Tibial artery (tissue), 4 donors: ENCODE results near the gene RAPGEF1.
A peak's percentile ranks its signal among the peaks of the same experiment; 100 is the strongest.
"Not testable (repeated sequence)": the region's sequence is repeated elsewhere in the genome, so short reads cannot be mapped to it uniquely, and the experiment has no call there.

Experiments
- DNase-seq, 2 donors: peaks; one replicate each; pipeline ENCODE4 v3.0.0-alpha.2; 2019
- H3K27ac ChIP-seq, 2 donors: fragments of 200-600 bp; sonication (generic) in 1 of 2; 1 replicate in 1 of 2; 2 replicates in 1 of 2; pipeline ENCODE4 v1.5.1; 2018 to 2019; ENCODE audit warnings: mild to moderate bottlenecking in 1 of 2
- H3K27me3 ChIP-seq, 2 donors: fragments of 200-600 bp; sonication (generic) in 1 of 2; one replicate each; pipeline versions ENCODE4 v1.5.1 to v1.6.0; 2016 to 2019
- H3K36me3 ChIP-seq, 3 donors: fragments of 200-600 bp; sonication (generic) in 2 of 3; one replicate each; pipeline ENCODE4 v1.5.1; 2016 to 2019; ENCODE audit warnings: mild to moderate bottlenecking in 2 of 3
- H3K4me1 ChIP-seq, 4 donors: fragments of 200-600 bp; sonication (generic) in 2 of 4; 1 replicate in 3 of 4; 2 replicates in 1 of 4; pipeline ENCODE4 v1.5.1; 2016 to 2019
- H3K4me3 ChIP-seq, 2 donors: fragments of 200-600 bp; sonication (generic) in 1 of 2; 1 replicate in 1 of 2; 2 replicates in 1 of 2; pipeline ENCODE4 v1.5.1; 2018 to 2019; ENCODE audit warnings: mild to moderate bottlenecking in 2 of 2
- H3K9me3 ChIP-seq, 3 donors: fragments of 200-600 bp; sonication (generic) in 1 of 3; one replicate each; pipeline ENCODE4 v1.5.1; 2016 to 2019
- CTCF ChIP-seq, 2 experiments: fragments of 200-600 bp in 1 of 2; fragments of 450-650 bp in 1 of 2; IDR thresholded peaks; one replicate each; pipeline ENCODE4 v1.5.1; 2017 to 2019; ENCODE audit warnings: antibody characterized with exemption in 2 of 2, mild to moderate bottlenecking in 1 of 2, moderate library complexity in 1 of 2
- intact Hi-C: fragments of 100-400 bp; cut with DNase I; formaldehyde crosslinking; loops from one replicate; pipeline ENCODE4 v1.15.0; 2023; ENCODE audit warnings: low total_unique reads

The RAPGEF1 gene

GRCh38 chr9:131666774-131667173, 73.1 kb downstream of the RAPGEF1 start:
- Histone ChIP-seq H3K4me1 (peaks cover 10 to 58% (median 43%) of the 10 kb centered on the region in 4 donors), H3K27me3 (no peaks in the 10 kb centered on the region), H3K27ac (peak overlapping the region in 1 of 2 donors; percentile 89), H3K36me3 (no peaks in the 10 kb centered on the region), H3K4me3 (no peak overlapping the region), H3K9me3 (no peaks in the 10 kb centered on the region)
- no peak for DNase-seq
- TF ChIP-seq CTCF (IDR thresholded peaks at IDR 0.05): no peak
- intact Hi-C loops: no loop called here

- H3K27me3 ChIP-seq: no peaks in the 10 kb centered on the region
- no peak for TF ChIP-seq CTCF (IDR thresholded peaks at IDR 0.05)
- DNase-seq: no peak
- no peaks in the 10 kb centered on the region for H3K36me3 ChIP-seq
- H3K27ac ChIP-seq: no peak overlapping the region
- H3K4me3 ChIP-seq: no peak overlapping the region
- peaks cover 10 to 51% (median 38%) of the 10 kb centered on the region in 4 donors for H3K4me1 ChIP-seq
- H3K9me3 ChIP-seq: no peaks in the 10 kb centered on the region
- intact Hi-C loops: no loop called here
Measured at GRCh38 chr9:131666029-131666428, 73.8 kb downstream of the RAPGEF1 start.

- DNase-seq: no peak
- no peak overlapping the region for H3K4me3 ChIP-seq
- intact Hi-C loops: no loop called here
- no peaks in the 10 kb centered on the region for H3K27me3 ChIP-seq
- no peak for TF ChIP-seq CTCF (IDR thresholded peaks at IDR 0.05)
- no peaks in the 10 kb centered on the region for H3K9me3 ChIP-seq
- H3K4me1 ChIP-seq: peaks cover 0 to 51% (median 26%) of the 10 kb centered on the region in 4 donors
- H3K27ac ChIP-seq: no peak overlapping the region
- H3K36me3 ChIP-seq: no peaks in the 10 kb centered on the region
Measured at GRCh38 chr9:131663288-131663687, 76.6 kb downstream of the RAPGEF1 start.

GRCh38 chr9:131662289-131662621, 77.6 kb downstream of the RAPGEF1 start:
- peaks cover 0 to 51% (median 24%) of the 10 kb centered on the region in 4 donors for H3K4me1 ChIP-seq
- not testable (repeated sequence) for DNase-seq, H3K27ac ChIP-seq

GRCh38 chr9:131661568-131662288, 78.1 kb downstream of the RAPGEF1 start:
- H3K36me3 ChIP-seq: no peaks in the 10 kb centered on the region
- no peak for DNase-seq
- TF ChIP-seq CTCF (IDR thresholded peaks at IDR 0.05): no peak
- no peak overlapping the region for H3K4me3 ChIP-seq
- intact Hi-C loops: no loop called here
- peaks cover 0 to 51% (median 24%) of the 10 kb centered on the region in 4 donors for H3K4me1 ChIP-seq
- H3K27me3 ChIP-seq: no peaks in the 10 kb centered on the region
- H3K27ac ChIP-seq: no peak overlapping the region
- no peaks in the 10 kb centered on the region for H3K9me3 ChIP-seq

More at GRCh38 chr9:131662289-131662621, 77.6 kb downstream of the RAPGEF1 start:
- H3K36me3 ChIP-seq, H3K27me3 ChIP-seq, H3K4me3 ChIP-seq, intact Hi-C loops, H3K9me3 ChIP-seq: not testable (repeated sequence)

GRCh38 chr9:131660466-131661405, 79.1 kb downstream of the RAPGEF1 start:
- no peak overlapping the region for H3K4me3 ChIP-seq
- intact Hi-C loops: no loop called here
- no peak overlapping the region for H3K27ac ChIP-seq
- H3K36me3 ChIP-seq: no peaks in the 10 kb centered on the region
- peaks cover 0 to 59% (median 29%) of the 10 kb centered on the region in 4 donors for H3K4me1 ChIP-seq
- no peak for DNase-seq
- H3K27me3 ChIP-seq: no peaks in the 10 kb centered on the region
- no peaks in the 10 kb centered on the region for H3K9me3 ChIP-seq
- TF ChIP-seq CTCF (IDR thresholded peaks at IDR 0.05): no peak
